HCT116 (cell line): ENCODE data around the gene NLGN2. TPM values are rescaled to one million over a fixed set of nuclear protein-coding genes. Genes with fewer than 3 reads are reported as not detected.

ENCODE experiments used
- ATAC-seq: fragments of 200-7000 bp; cut with Tn5 transposase; 2 replicates; pipeline ENCODE4 v1.9.1; 2020; ENCODE audit warnings: mild to moderate bottlenecking, moderate library complexity
- BruUV-seq: library from RNA; stranded (reverse); fragments of 400-500 nt; replicated peaks from 2 replicates; lab custom pipeline; 2021; lab: Mats Ljungman, UMichigan
- CTCF ChIA-PET: fragments of 300-600 bp; sonication (Branson Sonifier 250); formaldehyde crosslinking; loops from one replicate; lab custom pipeline; 2021; ENCODE audit warnings: antibody characterized with exemption; lab: Charles Lee
- POLR2A ChIA-PET: fragments of 300-600, 350-600 bp; sonication (Branson Sonifier 250); formaldehyde crosslinking; loops from one replicate; lab custom pipeline; 2021; ENCODE audit warnings: antibody characterized with exemption; lab: Charles Lee
- RAD21 ChIA-PET, 2 experiments: fragments of 300-600 bp; sonication (Branson Sonifier 250); formaldehyde crosslinking; loops; one replicate each; lab custom pipeline; 2023; ENCODE audit warnings: low total read pairs in 2 of 2; ENCODE audit not compliant: uncharacterized antibody in 2 of 2, unreplicated experiment in 2 of 2, low non-redundant PET in 1 of 2; lab: Charles Lee
- DNase-seq: peaks from one replicate; pipeline ENCODE4 v3.0.0-alpha.2; 2010; ENCODE audit warnings: low read depth, low spot score
- H2AFZ ChIP-seq: fragments of 200-600 bp; shearing (Covaris generic), sonication (generic); 2 replicates; pipeline ENCODE4 v1.6.1; 2017; ENCODE audit warnings: low read depth, mixed run types, mixed read lengths, antibody characterized with exemption, low read length; ENCODE audit not compliant: poor library complexity, severe bottlenecking
- H3K27ac ChIP-seq: 2 replicates; pipeline ENCODE4 v1.5.1; 2012; ENCODE audit warnings: low read depth, low read length
- H3K27me3 ChIP-seq: fragments of 200-600 bp; sonication (generic); 2 replicates; pipeline ENCODE4 v1.6.1; 2016; ENCODE audit warnings: mixed run types, low read length, mixed read lengths; ENCODE audit not compliant: insufficient read depth
- H3K36me3 ChIP-seq, 2 experiments: fragments of 200-500 bp in 1 of 2; fragments of 200-600 bp in 1 of 2; sonication (Bioruptor generic) in 1 of 2; sonication (generic) in 1 of 2; 2 replicates each; pipeline versions ENCODE4 v1.5.1 to v1.6.1; 2014 to 2016; ENCODE audit warnings: low read length in 2 of 2, inconsistent platforms in 1 of 2, mixed read lengths in 1 of 2, mixed run types in 1 of 2; ENCODE audit not compliant: insufficient read depth in 2 of 2, control insufficient read depth in 1 of 2
- H3K4me1 ChIP-seq, 2 experiments: fragments of 200-600 bp in 1 of 2; sonication (generic) in 1 of 2; 2 replicates each; pipeline versions ENCODE4 v1.5.1 to v1.6.1; 2012 to 2017; ENCODE audit warnings: low read length in 2 of 2, inconsistent platforms in 1 of 2, mild to moderate bottlenecking in 1 of 2, mixed read lengths in 1 of 2, mixed run types in 1 of 2, moderate library complexity in 1 of 2; ENCODE audit not compliant: insufficient read depth in 2 of 2, control insufficient read depth in 1 of 2
- H3K4me2 ChIP-seq: fragments of 200-600 bp; sonication (generic); 2 replicates; pipeline ENCODE4 v1.6.1; 2017; ENCODE audit warnings: mixed run types, low read length, mixed read lengths
- H3K4me3 ChIP-seq, 2 experiments: fragments of 200-600 bp in 1 of 2; sonication (generic) in 1 of 2; replicated peaks in 1 of 2; 2 replicates each; pipeline ENCODE4 v1.5.1; 2011 to 2016; ENCODE audit warnings: low read length in 2 of 2, control low read depth in 1 of 2, low read depth in 1 of 2, mild to moderate bottlenecking in 1 of 2, mixed read lengths in 1 of 2, mixed run types in 1 of 2
- H3K79me2 ChIP-seq: fragments of 200-600 bp; sonication (generic); 2 replicates; pipeline ENCODE4 v1.6.1; 2017; ENCODE audit warnings: mild to moderate bottlenecking, mixed run types, low read length, moderate library complexity, mixed read lengths; ENCODE audit not compliant: insufficient read depth
- H3K9ac ChIP-seq: fragments of 200-600 bp; sonication (generic); 2 replicates; pipeline ENCODE4 v1.6.1; 2016; ENCODE audit warnings: low read length, mixed read lengths
- H3K9me2 ChIP-seq: fragments of 200-600 bp; sonication (generic), shearing (Covaris generic); 2 replicates; pipeline ENCODE4 v1.6.1; 2017; ENCODE audit warnings: mixed run types, mild to moderate bottlenecking, moderate library complexity; ENCODE audit not compliant: insufficient read depth
- H3K9me3 ChIP-seq, 2 experiments: fragments of 200-500 bp in 1 of 2; fragments of 200-600 bp in 1 of 2; sonication (Bioruptor generic) in 1 of 2; sonication (generic) in 1 of 2; 2 replicates each; pipeline ENCODE4 v1.6.1; 2014 to 2017; ENCODE audit warnings: low read length in 2 of 2, mixed read lengths in 2 of 2, inconsistent platforms in 1 of 2, low read depth in 1 of 2, mild to moderate bottlenecking in 1 of 2, mixed run types in 1 of 2, moderate library complexity in 1 of 2; ENCODE audit not compliant: control insufficient read depth in 1 of 2, insufficient read depth in 1 of 2
- H4K20me1 ChIP-seq: fragments of 200-600 bp; sonication (generic), shearing (Covaris generic); 2 replicates; pipeline ENCODE4 v1.6.1; 2017; ENCODE audit warnings: mixed run types, mild to moderate bottlenecking, moderate library complexity; ENCODE audit not compliant: insufficient read depth
- CTCF ChIP-seq, 3 experiments: fragments of 200-600 bp in 1 of 3; sonication (generic) in 1 of 3; IDR thresholded peaks in 2 of 3; conservative IDR thresholded peaks in 1 of 3; 2 replicates each; pipeline ENCODE4 v1.5.1; 2012 to 2017; ENCODE audit warnings: low read depth in 2 of 3, low read length in 2 of 3, antibody characterized with exemption in 1 of 3, borderline replicate concordance in 1 of 3, control low read depth in 1 of 3, mild to moderate bottlenecking in 1 of 3, mixed read lengths in 1 of 3, mixed run types in 1 of 3, moderate library complexity in 1 of 3; ENCODE audit not compliant: insufficient read depth in 1 of 3
- JUND ChIP-seq: IDR thresholded peaks from 2 replicates; pipeline ENCODE4 v1.6.1; 2012
- ZFX ChIP-seq: fragments of 450-650 bp; IDR thresholded peaks from 2 replicates; pipeline ENCODE4 v1.6.1; 2017
- intact Hi-C: fragments of 100-400 bp; cut with micrococcal nuclease; formaldehyde crosslinking; loops from 2 replicates; pipeline ENCODE4 v1.10.0; 2022
- total RNA-seq: library from RNA; stranded (reverse); gene quantifications from one replicate; pipeline ENCODE4 v1.2.1, GENCODE V29; 2021; ENCODE audit not compliant: unreplicated experiment

Gene NLGN2
- total RNA-seq, 1 experiment from 2014 or later, result 60.5 TPM

DNA sequence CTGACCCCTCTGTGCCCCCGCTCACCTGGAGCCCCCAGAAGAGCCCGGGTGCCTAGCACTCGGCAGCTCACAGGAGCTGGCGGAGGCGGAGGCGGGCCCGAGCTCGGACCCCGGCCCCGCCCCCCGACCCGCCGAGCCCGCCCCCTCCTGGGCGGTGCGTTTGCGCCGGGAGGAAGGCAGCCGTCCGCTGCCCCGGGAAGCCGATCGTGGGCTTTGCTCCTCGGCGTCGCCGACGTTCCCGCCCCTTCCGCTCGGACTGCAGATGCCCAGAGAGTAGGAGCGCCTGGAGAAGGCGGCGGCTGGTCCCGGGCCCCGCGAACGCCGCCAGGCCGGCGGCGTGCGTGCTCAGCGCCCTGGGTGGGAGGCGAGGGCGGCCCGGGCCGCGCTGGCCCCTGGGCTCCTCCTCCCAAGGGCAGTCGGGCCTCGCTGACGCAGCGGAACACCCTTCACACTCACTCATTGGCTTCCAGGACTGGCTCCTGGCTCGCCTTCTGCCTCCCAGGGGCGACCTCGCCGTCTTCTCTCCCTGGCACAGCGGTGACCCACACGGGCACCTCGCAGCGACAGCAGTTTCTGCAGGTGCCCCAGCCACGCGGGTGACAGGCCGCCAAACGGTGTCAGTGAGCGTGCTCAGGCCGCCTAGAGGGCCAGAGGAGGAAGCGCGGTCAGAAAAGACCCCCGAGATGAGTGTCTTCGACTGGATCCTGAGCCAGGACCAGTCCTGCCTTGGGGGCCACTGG lies 13.0 kb upstream of the NLGN2 start, which contains the start of gene PLSCR3 (continued):
- peak in 2 of 3 experiments; percentile 41 to 47; a peak in 4 of 6 replicates for TF ChIP-seq CTCF (IDR thresholded peaks at IDR 0.05 in 2 of 3, conservative IDR thresholded peaks at IDR 0.05 in 1 of 3; ENCODE audit: borderline replicate concordance in 1 of 3, insufficient read depth in 1 of 3, low read depth in 2 of 3, low read length in 2 of 3)
- TF ChIP-seq JUND, result no peak

DNA sequence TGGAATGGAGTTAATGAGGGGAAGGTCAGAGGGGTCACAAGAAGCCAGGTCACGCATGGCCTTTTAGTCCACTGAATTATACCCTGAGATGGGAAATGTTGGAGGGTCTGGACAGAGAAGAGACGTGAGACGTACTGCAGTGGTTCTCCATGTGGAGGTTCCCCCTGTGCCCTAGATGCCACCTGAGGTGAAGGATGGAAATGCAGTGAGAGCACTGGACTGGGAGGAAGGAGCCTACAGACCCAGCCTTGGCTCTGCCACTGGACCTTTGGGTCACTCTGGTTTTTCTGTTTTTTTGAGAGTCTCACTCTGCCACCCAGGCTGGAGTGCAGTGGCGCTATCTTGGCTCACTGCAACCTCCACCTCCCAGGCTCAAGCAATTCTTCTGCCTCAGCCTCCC lies 11.5 kb upstream of the NLGN2 start:
- TSS peak; percentile 66 for BruUV-seq
- Histone ChIP-seq H3K27me3 (no peaks in the 10 kb centered on the region), H3K4me1 (peaks cover 20 to 39% of the 10 kb centered on the region in 2 experiments), H2AFZ (no peak overlapping the region), H3K4me3 (no peak overlapping the region), H3K79me2 (0 out of 2 replicates have a peak, but pooled peaks cover 7% of the 10 kb centered on the region), H4K20me1 (no peaks in the 10 kb centered on the region), H3K36me3 (peaks cover 3 to 5% of the 10 kb centered on the region in 2 experiments; a peak in 2 of 4 replicates), H3K9ac (no peak overlapping the region), H3K9me2 (no peaks in the 10 kb centered on the region), H3K4me2 (no peak overlapping the region), H3K27ac (no peak overlapping the region), H3K9me3 (no peaks in the 10 kb centered on the region)
- POLR2A ChIA-PET, result interaction anchor here (1.6 kb wide), 1 partner anchor 39 kb away, joined by 3 read pairs; the partner anchor contains the start of gene TMEM102
- DNase-seq, result no peak
- no peak for ATAC-seq
- intact Hi-C loops, result no loop called here
- TF ChIP-seq ZFX, result no peak
- 0 out of 6 replicates have a peak, but pooled peaks of 1 of the 3 experiments have one; percentile 11 for TF ChIP-seq CTCF (IDR thresholded peaks at IDR 0.05 in 2 of 3, conservative IDR thresholded peaks at IDR 0.05 in 1 of 3; ENCODE audit: borderline replicate concordance in 1 of 3, insufficient read depth in 1 of 3, low read depth in 2 of 3, low read length in 2 of 3)
- RAD21 ChIA-PET, result no interaction called here
- CTCF ChIA-PET, result no interaction called here
